GM21619 (cell line): ENCODE measurements around the gene RAMACL.

ENCODE experiments used
- ATAC-seq: cut with Tn5 transposase; IDR thresholded peaks from one replicate; pipeline ENCODE4 v1.9.1; 2021; ENCODE audit not compliant: unreplicated experiment

Gene RAMACL

DNA sequence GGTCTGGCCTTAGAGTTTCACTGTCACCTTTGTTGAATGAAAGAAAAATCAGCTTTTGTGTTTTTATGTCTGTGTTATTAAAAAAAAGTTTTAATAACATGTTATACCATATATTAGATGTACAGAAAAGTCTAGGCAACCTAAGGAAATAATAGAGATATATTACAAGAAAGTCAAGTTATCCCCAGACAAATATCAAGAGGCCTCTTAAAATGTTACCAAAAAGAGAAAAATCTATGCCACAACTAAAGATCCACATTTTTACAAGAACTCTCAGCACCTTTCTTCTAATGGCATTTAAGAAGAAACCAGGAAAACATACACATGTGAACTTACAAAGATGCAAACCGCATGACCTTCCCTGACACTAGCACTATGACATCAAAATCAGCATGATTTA is 26.8 kb downstream of the RAMACL start:
- no peak for ATAC-seq

- no peak for ATAC-seq
Measured at GRCh38 chr6:166559211-166559610, 27.3 kb downstream of the RAMACL start.

DNA sequence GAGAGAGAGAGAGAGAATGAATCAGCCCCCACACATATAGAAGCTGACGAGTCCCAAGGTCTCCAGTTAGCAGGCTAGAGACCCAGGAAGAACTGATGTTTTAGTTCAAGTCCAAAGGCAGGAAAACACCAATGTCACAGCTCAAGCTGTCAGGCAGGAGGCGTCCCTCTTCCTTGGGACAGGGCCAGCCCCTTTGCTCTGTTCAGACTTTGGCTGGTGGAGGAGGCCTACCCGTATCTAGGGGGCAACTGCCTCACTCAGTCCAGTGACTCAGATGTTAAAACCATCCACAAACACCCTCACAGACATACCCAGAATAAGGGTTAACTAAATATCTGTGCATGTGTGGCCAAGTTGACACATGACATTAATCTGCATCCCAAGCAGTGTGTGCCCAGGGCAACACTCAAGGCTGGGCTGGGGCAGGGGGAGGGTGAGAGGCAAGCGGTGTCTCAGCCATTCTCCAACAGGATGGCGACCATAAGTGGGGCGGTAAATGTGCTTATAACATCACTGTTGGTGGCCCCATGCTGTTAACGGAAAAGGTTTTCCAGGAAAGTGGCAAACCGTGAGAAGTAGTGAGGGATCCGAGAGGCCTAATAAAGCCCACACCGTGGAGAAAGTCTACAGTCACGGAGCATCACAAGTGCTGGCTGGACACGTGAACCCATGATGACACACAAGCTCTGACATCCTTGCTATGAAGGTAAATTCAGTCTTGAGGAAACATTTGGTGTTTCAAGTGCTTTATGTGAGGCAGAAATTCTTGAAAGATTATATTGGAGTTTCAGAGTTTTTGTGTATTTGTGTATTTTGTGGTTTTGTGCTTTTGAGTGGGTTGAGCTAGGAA is 28.1 kb downstream of the RAMACL start:
- no peak for ATAC-seq

- ATAC-seq: no peak
Measured at GRCh38 chr6:166556863-166557322, 29.6 kb downstream of the RAMACL start.

GRCh38 chr6:166556336-166556735 is 30.1 kb downstream of the RAMACL start:
- ATAC-seq: no peak

- no peak for ATAC-seq
Measured at GRCh38 chr6:166555086-166555485, 31.4 kb downstream of the RAMACL start.

- no peak for ATAC-seq
Measured at GRCh38 chr6:166554316-166554715, 32.2 kb downstream of the RAMACL start.

DNA sequence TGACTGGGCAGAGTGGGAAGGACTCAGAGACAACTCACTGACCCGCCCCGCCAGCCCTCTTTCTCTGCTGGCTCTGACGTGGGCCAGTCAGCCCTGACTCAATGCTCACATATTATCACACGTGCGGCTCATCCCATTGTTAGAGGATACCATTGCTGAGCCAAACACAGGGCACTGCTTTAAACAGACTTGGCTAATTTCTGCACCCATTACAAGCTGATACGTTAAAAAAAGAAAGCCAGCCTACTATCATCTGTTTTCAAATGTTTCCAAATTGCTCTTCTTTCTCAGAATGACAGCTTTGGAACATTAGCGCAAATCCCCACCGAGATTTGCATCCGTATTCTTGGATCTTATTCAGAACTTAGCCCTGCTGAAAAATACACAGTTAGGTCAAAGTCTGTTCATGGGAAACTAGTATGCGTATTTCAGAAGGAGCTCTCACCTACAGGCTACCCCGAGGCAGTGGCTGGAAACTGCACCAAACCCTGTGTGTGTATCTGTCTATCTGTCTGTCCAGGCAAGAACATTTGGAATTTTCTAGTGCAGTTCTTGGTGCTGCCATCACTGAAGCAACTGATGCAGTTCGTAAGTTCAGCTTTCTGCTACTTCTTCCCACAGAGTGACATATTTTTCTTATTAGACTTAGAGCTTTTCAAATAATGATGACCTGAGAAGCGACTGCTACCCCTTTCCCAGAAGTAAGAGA is 32.8 kb downstream of the RAMACL start:
- ATAC-seq: no peak

DNA sequence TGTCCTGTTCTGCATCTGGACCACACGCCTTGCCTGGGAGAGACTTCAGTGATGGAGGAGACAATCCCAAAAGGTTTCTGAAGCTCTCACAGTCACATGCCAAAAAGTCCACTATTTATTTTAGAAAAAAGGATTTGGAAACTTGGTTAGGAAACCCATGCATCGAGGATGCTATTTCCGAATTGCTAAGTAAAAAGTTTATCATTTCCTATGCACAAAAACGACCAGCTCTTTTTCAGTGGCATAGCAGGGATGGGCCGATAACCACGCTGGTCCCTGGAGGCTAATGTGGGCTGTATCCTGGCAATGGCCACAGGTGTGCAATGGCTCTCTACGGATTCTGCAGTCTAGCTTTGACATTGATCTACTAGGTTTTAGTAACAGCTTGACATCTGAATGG is 33.9 kb downstream of the RAMACL start:
- ATAC-seq: no peak

GRCh38 chr6:166551754-166552495 is 34.6 kb downstream of the RAMACL start:
- no peak for ATAC-seq

- ATAC-seq: no peak
Measured at GRCh38 chr6:166546653-166547052, 39.8 kb downstream of the RAMACL start.

DNA sequence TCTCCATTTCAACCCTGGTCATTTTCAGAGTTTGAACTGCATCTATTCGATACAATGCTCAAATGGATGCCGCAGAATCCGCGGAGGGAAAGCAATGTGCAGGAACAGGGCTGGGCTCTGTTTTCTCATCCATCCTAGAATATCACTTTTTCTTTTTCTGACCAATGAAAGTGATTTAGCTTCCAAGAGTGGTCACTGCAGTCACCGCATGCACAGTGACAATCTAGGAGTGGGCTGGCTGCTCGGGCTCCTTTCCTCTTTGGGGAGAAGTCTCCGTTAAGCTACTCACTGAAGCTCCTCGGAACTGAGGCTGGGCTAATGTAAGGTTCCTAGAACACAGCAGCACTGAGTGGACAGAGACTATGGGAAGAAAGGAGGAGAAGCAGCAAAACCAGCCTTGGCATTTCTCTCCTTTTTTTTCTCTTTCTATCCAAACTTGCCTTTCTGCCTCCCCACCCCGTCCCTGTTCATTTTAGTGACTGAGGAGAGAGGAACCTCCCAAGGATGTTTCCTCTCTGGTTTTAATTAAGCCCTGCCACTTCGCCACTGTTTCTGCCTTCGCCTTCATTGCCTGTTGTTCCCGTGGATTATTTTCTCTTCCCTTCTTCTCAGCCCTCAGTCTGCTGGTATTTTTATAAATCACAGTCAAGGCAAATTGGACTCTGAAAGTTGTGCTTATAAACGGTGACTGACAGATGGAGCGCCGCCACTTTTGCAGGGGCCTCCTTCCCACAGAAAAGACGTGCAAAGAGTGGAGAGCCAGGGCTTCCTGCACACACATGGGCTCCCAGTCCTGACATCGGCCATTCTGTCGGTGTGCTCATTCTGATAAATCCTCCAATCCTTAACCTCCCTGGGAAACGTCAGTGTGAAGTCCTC is 41.1 kb downstream of the RAMACL start:
- no peak for ATAC-seq

- no peak for ATAC-seq
Measured at GRCh38 chr6:166544296-166544605, 42.2 kb downstream of the RAMACL start.

- no peak for ATAC-seq
Measured at GRCh38 chr6:166543603-166544295, 42.7 kb downstream of the RAMACL start.

DNA sequence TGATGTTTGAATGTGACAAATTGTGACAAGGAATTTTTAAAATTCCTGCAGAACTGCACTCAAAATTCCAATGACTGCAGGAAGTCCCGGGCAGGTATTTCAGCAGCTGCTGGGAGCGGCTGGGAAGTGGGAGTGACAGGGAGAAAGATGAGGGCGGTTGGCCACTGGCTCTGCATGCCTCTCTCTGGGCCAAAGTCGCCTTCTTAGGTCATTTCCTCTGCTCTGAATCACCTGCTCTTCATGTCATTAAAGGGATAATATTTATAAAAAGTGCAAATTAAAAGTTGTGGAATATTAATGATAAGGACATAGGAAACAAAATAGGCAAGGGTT is 43.9 kb downstream of the RAMACL start:
- ATAC-seq: no peak

GRCh38 chr6:166541876-166542579 is 44.5 kb downstream of the RAMACL start:
- peak; percentile 25 for ATAC-seq

DNA sequence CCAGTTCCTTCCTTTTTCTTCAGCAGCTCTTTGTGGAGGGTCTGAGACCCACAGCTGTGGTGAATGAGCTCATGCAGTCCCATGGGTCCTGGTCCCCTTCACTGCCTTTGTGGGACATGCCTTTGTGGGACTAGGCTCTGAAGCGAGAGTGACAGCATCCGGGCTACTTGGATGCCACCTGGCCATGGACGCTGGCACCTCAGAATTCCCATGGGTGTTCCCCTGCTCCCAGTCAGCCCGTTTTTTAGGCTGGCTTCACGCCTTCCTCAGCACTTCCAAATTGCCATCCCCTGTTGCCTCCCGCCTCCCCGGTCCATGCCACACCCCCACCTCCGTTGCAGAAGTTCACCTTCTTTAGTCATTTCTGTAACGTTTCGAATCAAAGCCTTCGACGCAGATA is 45.1 kb downstream of the RAMACL start:
- peak; percentile 31 for ATAC-seq

GRCh38 chr6:166540631-166541331 is 45.7 kb downstream of the RAMACL start:
- ATAC-seq: peak; percentile 95

GRCh38 chr6:166539543-166539942 is 46.9 kb downstream of the RAMACL start:
- no peak for ATAC-seq
